Activated naive CD8-positive, alpha-beta T cell treated with anti-CD3 and anti-CD28 coated beads for 36 hours (primary cell): ENCODE measurements around the gene SEBOX. TPM values are rescaled to one million over a fixed set of nuclear protein-coding genes. Genes with fewer than 3 reads are reported as not detected.

ENCODE experiments used
- DNase-seq: peaks from one replicate; pipeline ENCODE4 v3.0.0; 2021
- H3K27ac Mint-ChIP-seq: one replicate; pipeline ENCODE4 v1.8.0; 2022; ENCODE audit warnings: mild to moderate bottlenecking, moderate library complexity, mixed read lengths
- H3K27me3 Mint-ChIP-seq: one replicate; pipeline ENCODE4 v1.8.0; 2022; ENCODE audit warnings: mild to moderate bottlenecking, mixed read lengths
- H3K36me3 Mint-ChIP-seq: one replicate; pipeline ENCODE4 v1.8.0; 2021; ENCODE audit warnings: mild to moderate bottlenecking, mixed read lengths
- H3K4me1 Mint-ChIP-seq: one replicate; pipeline ENCODE4 v1.8.0; 2021; ENCODE audit warnings: mixed read lengths
- H3K4me3 Mint-ChIP-seq: one replicate; pipeline ENCODE4 v1.8.0; 2022; ENCODE audit warnings: mild to moderate bottlenecking, moderate library complexity, mixed read lengths
- H3K9me3 Mint-ChIP-seq: one replicate; pipeline ENCODE4 v1.8.0; 2022; ENCODE audit warnings: mixed read lengths
- total RNA-seq, 2 experiments: library from RNA; stranded (reverse); gene quantifications; one replicate each; pipeline ENCODE4 v1.2.3, GENCODE V29; 2021

The SEBOX gene
- total RNA-seq, 2 experiments from 2014 or later: not detected

DNA sequence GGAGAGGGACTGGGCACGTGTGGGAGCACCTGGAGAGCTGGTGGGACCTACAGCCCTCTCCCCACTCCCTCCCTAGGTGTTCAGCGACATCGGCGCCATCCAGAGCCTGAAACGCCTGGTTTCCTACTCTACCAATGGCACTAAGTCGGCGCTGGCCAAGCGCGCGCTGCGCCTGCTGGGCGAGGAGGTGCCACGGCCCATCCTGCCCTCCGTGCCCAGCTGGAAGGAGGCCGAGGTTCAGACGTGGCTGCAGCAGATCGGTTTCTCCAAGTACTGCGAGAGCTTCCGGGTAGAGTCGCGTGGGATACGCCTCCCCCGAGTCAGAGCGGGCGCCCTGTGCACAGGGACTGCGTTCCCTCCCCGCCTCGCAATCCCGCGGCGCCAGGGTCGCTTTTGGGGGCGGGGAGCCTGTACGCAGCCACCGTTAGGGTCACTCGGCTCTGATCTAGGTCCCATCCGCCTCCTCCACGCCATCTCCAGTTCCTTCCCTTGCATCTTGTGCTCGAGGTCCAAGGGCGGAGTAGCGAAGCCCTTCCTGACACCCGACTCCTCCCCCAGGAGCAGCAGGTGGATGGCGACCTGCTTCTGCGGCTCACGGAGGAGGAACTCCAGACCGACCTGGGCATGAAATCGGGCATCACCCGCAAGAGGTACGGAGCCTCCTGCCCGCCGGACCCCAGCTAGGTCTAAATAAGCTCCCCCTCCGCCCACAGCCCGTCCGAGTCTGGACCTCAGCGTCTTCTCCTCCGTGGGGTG, 19.5 kb upstream of the SEBOX start:
- Mint-ChIP-seq H3K27ac (peak overlapping the region; percentile 72), H3K4me3 (peak overlapping the region; percentile 88), H3K9me3 (no peaks in the 10 kb centered on the region), H3K4me1 (peaks cover 20% of the 10 kb centered on the region), H3K36me3 (peaks cover 31% of the 10 kb centered on the region), H3K27me3 (peaks cover 6% of the 10 kb centered on the region)
- DNase-seq: peak; percentile 69

- H3K4me3 Mint-ChIP-seq: peak overlapping the region; percentile 20
- H3K36me3 Mint-ChIP-seq: peaks cover 30% of the 10 kb centered on the region
- peaks cover 6% of the 10 kb centered on the region for H3K27me3 Mint-ChIP-seq
- peaks cover 20% of the 10 kb centered on the region for H3K4me1 Mint-ChIP-seq
- DNase-seq: peak; percentile 33
- H3K27ac Mint-ChIP-seq: no peak overlapping the region
- H3K9me3 Mint-ChIP-seq: no peaks in the 10 kb centered on the region
These were observed 16.3 kb upstream of the SEBOX start for GRCh38 chr17:28381141-28381825.

DNA sequence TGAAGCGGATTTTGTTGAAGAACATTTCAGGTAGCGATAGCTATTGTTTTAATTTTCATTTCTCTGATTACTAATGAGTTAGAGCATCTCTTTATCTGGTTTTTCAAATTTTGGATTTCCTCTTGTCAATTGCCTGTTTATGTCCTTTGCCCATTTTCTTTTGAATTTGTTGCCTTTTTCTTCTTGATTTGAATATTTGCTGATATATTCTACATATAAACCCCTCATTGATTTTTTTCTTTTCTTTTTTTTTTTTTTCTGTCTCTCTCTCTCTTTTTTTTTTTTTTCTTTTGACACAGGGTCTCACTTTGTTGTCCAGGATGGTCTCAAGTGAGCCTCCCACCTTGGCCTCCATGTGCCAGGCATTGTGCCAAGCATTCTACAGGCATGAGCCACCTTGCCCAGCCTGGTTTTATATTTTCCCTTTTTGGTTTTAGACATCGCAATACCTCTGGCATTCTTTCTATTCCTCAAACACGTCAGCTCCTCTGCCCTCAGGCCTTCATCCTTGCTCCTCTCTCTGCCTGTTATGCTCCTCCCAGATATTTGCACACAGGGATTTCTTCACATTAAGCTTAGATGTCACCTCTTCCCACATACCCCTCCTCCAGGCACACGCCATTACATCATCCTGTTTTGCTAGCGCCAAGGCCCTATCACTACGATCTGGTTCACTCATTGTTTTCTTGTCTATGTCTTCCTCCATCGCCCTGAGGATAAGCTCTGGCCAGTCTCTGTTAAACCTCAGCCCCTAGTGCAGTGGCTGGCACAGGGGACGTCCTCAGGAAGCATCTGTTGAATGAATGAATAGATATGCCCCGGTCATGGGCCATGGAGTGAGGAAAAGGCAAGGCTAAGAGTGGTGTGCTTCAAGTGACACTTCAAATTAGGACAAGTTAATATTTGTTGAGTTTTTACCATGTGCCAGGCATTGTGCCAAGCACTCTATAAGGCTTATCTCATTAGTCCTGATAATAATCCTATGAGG, 15.1 kb upstream of the SEBOX start:
- no peaks in the 10 kb centered on the region for H3K9me3 Mint-ChIP-seq
- DNase-seq: no peak
- H3K27me3 Mint-ChIP-seq: peaks cover 6% of the 10 kb centered on the region
- H3K27ac Mint-ChIP-seq: no peak overlapping the region
- no peak overlapping the region for H3K4me3 Mint-ChIP-seq
- peaks cover 25% of the 10 kb centered on the region for H3K36me3 Mint-ChIP-seq
- peaks cover 16% of the 10 kb centered on the region for H3K4me1 Mint-ChIP-seq

DNA sequence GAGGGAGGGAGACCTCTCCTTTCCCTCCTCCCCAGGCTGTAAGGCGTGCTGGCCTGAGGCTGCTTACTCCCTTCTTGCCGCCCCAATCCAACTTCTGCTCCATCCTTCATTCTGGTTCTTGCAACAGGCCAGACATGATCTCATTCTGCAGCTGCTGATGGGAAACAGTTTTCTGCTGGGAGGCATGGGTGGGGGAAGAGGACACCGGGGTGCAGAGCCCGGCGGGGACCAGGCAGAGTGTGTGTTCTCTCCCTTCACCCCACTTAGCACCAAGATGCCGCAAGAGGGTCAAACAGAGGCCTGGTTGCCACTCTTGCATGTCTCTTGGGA, 7.9 kb upstream of the SEBOX start:
- H3K27me3 Mint-ChIP-seq: no peaks in the 10 kb centered on the region
- H3K36me3 Mint-ChIP-seq: peaks cover 12% of the 10 kb centered on the region
- peak overlapping the region; percentile 88 for H3K4me3 Mint-ChIP-seq
- H3K4me1 Mint-ChIP-seq: peaks cover 22% of the 10 kb centered on the region
- H3K27ac Mint-ChIP-seq: peak overlapping the region; percentile 59
- no peaks in the 10 kb centered on the region for H3K9me3 Mint-ChIP-seq
- DNase-seq: no peak

GRCh38 chr17:28372203-28372944, 7.4 kb upstream of the SEBOX start:
- Mint-ChIP-seq H3K4me3 (peak overlapping the region; percentile 88), H3K27ac (peak overlapping the region; percentile 59), H3K4me1 (peaks cover 22% of the 10 kb centered on the region), H3K36me3 (peaks cover 12% of the 10 kb centered on the region), H3K27me3 (no peaks in the 10 kb centered on the region), H3K9me3 (no peaks in the 10 kb centered on the region)
- peak; percentile 59 for DNase-seq

- peaks cover 22% of the 10 kb centered on the region for H3K4me1 Mint-ChIP-seq
- H3K36me3 Mint-ChIP-seq: peaks cover 12% of the 10 kb centered on the region
- H3K27me3 Mint-ChIP-seq: no peaks in the 10 kb centered on the region
- peak; percentile 93 for DNase-seq
- H3K9me3 Mint-ChIP-seq: no peaks in the 10 kb centered on the region
- H3K27ac Mint-ChIP-seq: peak within 1 kb of the TSS; percentile 89
- peak within 1 kb of the TSS; percentile 90 for H3K4me3 Mint-ChIP-seq
These were observed 6.5 kb upstream of the SEBOX start, which contains the start of gene SARM1 for GRCh38 chr17:28371245-28372202. TSS of gene SARM1 (plus strand) at chr17:28371694. CDS start at chr17:28372033, 339 bp downstream.

DNA sequence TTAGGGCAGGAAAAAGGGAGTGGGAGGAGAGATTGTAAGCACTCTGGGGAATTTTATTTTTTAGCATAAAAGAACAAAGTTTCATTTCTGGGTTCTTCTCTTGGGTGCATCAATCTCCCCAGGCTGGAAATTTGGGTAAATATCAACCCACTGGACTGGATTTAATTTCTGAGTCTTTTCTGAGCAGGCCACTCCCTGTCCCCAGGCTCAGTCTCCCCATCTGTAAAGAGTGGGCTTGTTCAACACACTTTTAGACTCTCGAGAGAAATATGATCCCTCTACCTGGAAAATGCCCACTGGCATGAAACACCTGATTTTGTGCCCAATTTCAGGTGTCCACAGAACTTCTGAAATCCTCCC, 5.7 kb upstream of the SEBOX start:
- H3K27ac Mint-ChIP-seq: peak overlapping the region; percentile 77
- no peak for DNase-seq
- H3K4me1 Mint-ChIP-seq: peaks cover 22% of the 10 kb centered on the region
- H3K9me3 Mint-ChIP-seq: no peaks in the 10 kb centered on the region
- H3K4me3 Mint-ChIP-seq: peak overlapping the region; percentile 84
- H3K36me3 Mint-ChIP-seq: peaks cover 12% of the 10 kb centered on the region
- no peaks in the 10 kb centered on the region for H3K27me3 Mint-ChIP-seq

- Mint-ChIP-seq H3K4me1 (peaks cover 22% of the 10 kb centered on the region), H3K9me3 (no peaks in the 10 kb centered on the region), H3K4me3 (peak within 1 kb of the TSS; percentile 84), H3K36me3 (peaks cover 12% of the 10 kb centered on the region), H3K27ac (peak within 1 kb of the TSS; percentile 77), H3K27me3 (no peaks in the 10 kb centered on the region)
- DNase-seq: no peak
These were observed 5.2 kb upstream of the SEBOX start, which contains the start of gene VTN for GRCh38 chr17:28370035-28370743. TSS of gene VTN (minus strand) at chr17:28370307. CDS start at chr17:28370203, 104 bp downstream.

GRCh38 chr17:28369684-28370034, 4.7 kb upstream of the SEBOX start:
- no peak overlapping the region for H3K27ac Mint-ChIP-seq
- no peaks in the 10 kb centered on the region for H3K27me3 Mint-ChIP-seq
- peaks cover 22% of the 10 kb centered on the region for H3K4me1 Mint-ChIP-seq
- H3K9me3 Mint-ChIP-seq: no peaks in the 10 kb centered on the region
- peaks cover 8% of the 10 kb centered on the region for H3K36me3 Mint-ChIP-seq
- no peak overlapping the region for H3K4me3 Mint-ChIP-seq
- DNase-seq: no peak

- no peak for DNase-seq
- H3K27ac Mint-ChIP-seq: no peak overlapping the region
- no peak overlapping the region for H3K4me3 Mint-ChIP-seq
- H3K36me3 Mint-ChIP-seq: peaks cover 8% of the 10 kb centered on the region
- no peaks in the 10 kb centered on the region for H3K27me3 Mint-ChIP-seq
- H3K9me3 Mint-ChIP-seq: no peaks in the 10 kb centered on the region
- peaks cover 22% of the 10 kb centered on the region for H3K4me1 Mint-ChIP-seq
These were observed 4.1 kb upstream of the SEBOX start for GRCh38 chr17:28368915-28369683.

- Mint-ChIP-seq H3K36me3 (peaks cover 5% of the 10 kb centered on the region), H3K9me3 (no peaks in the 10 kb centered on the region), H3K27ac (no peak overlapping the region), H3K4me1 (peaks cover 18% of the 10 kb centered on the region), H3K27me3 (no peaks in the 10 kb centered on the region), H3K4me3 (no peak overlapping the region)
- DNase-seq: no peak
These were observed 3.4 kb upstream of the SEBOX start for GRCh38 chr17:28368306-28368831.

GRCh38 chr17:28367641-28368305, 2.8 kb upstream of the SEBOX start:
- DNase-seq: no peak
- H3K27ac Mint-ChIP-seq: no peak overlapping the region
- H3K4me3 Mint-ChIP-seq: no peak overlapping the region
- H3K36me3 Mint-ChIP-seq: no peaks in the 10 kb centered on the region
- no peaks in the 10 kb centered on the region for H3K27me3 Mint-ChIP-seq
- H3K4me1 Mint-ChIP-seq: peaks cover 12% of the 10 kb centered on the region
- H3K9me3 Mint-ChIP-seq: no peaks in the 10 kb centered on the region
